Hindlimb muscle (tissue), 1 donor: Measurements from ENCODE around the gene WDR93. TPM values are rescaled to one million over a fixed set of nuclear protein-coding genes. Genes with fewer than 3 reads are reported as not detected.

ENCODE experiments used
- DNase-seq: peaks from one replicate; pipeline ENCODE4 v3.0.0-alpha.2; 2013
- polyA plus RNA-seq: library from polyadenylated mRNA; unstranded; fragments of 120-200 nt; gene quantifications from one replicate; pipeline ENCODE4 v1.2.1, GENCODE V29; 2013; ENCODE audit not compliant: insufficient read length

Gene WDR93
- polyA plus RNA-seq, 1 donor = 0.14 TPM

DNA sequence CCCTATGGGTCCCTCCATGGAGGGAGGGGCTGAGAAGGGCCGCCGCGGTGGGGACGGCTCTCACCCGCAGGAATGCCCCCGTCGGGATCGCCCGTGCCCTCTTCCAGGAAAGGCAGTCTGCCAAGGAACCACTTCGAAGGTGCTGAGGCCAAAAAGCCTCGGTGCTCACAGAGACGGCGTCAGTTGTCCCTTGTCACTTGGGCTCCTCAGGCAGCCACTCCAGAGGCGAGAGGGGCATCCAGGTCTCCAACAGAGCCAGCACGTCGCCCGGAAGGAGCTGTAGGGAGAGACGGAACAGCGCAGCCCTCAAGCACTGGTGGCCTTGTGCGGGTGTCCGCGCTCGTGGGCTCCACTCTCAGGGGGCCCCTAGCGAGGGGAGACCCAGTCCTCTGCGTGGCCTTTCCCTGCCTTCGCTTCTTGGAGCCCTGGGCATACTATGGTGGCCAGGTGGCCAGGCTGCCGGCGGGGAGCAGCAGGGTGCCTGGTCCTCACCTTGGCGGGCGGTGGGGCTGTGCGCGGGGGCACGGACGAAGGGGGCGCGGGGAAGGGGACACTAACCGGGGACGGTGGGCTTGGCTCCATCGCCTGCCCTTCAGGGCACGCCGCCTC, 59.4 kb downstream of the WDR93 start:
- no peak for DNase-seq

DNA sequence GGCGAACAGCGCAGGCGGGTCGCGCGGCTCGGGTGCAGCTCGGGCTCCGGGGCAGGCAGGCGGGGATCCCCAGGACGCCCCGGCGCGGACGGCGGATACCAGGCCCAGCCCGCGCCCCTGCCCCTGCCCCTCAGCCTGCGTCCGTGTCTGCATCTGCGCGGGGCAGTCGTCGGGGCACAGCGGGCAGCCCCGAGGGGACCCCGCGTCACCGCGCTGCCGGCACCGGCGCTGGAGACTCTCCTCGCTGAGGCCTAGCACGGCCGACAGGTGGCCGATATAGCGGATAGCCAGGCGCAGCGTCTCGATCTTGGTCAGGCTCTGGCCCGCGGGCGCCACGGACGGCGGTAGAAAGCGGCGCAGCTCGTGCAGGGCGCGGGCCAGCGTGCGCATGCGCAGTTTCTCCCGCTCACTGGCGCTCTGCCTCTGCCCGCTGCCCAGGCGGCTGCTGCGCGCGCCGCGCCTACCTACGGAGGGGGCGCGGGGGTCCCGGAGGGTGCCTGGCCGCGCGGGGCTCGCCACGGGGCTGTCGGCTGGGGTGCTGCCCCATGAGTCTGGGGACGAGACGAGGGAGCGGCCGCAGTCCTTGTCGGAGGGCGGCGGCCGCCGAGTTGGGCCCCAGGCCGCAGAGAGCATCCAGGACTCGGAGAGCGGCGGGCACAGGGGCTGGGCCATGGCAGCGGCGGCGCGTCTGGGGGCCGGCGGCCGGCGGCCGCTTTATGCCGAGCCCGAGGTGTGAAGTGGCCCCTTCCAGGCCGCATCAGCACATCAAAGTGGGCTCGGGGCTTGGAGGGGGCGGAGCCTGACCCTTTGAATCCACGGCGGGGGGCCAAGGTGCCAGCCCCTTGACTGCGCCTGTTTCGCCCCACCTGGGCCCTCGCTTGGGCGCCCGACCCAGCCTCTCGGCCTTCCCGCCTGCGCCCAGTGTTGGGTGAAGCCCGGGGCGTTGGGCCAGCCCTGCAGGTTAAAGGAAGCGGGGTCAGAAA, 60.2 kb downstream of the WDR93 start, which contains the start of gene MESP1:
TSS of gene MESP1 (minus strand) at position 690 of the 983 bp plus-strand sequence. CDS start at position 672, 18 bp downstream.
- DNase-seq = peak; percentile 93

DNA sequence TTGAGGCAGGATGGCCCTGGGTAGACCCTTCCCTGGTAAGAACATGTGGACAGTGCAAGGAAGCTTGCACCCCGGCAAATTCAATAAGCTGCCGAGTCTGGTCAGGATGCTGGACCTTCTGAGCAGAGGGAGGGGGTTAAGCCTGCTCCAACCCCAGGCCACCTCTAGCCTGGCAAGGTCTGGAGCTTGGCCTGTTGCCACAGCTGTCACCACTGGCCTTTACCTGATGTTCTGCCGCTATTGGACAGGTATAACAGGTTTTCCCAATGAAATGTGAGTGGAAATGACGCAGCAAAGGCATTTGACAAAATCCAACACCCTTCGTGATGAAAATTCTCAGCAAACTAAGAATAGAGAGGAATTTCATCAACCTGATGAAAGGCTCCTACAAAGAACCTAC, 61.1 kb downstream of the WDR93 start:
- no peak for DNase-seq

DNA sequence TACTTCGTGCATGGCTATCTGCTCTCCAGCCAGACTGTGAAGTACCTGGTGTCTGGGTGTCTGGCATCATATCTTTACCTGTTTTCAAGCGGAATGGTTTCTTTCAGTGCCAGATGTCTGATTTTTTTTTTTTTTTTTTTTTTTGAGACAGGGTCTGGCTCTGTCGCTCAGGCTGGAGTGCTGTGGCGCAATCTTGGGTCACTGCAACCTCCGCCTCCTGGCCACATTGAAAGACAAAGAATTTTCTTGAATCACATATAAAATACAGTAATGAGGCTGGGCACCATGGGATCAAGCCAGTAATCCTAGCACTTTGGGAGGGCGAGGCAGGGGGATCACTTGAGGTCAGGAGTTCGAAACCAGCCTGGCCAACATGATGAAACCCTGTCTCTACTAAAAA, 63.2 kb downstream of the WDR93 start:
- DNase-seq = no peak

DNA sequence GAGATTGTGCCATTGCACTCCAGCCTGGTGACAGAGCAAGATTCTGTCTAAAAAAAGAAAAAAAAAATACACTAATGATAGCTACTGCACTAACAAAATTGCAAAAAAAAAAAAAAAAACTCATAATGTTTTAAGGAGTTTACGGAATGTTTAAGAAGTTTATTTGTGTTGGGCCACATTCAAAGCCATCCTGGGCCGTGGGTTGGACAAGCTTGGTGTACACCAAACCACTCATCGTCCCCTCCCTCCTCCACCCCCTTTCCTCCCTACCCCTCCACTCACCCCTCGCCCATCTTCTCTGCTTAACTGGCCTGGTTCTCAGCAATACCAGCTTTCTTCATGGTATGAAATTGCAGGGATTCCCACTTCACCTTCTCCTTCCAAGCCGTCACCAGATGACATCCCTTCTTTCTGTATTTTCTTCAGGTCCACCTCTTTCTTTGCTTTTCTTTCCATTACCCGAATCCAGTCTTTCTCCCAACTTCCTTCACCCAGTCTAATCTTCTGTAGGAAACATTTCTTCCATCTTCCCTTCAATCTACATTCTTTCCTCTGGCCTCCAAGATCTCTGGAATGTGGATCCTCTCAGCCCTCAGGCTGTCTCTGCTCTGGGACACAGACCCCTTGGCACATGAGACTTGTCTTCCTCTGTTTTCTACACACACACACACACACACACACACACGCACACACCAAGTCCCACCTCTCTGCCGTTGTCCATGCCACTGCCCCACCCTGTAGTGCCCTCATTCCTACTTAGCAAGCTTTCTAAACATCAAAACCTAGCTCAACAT, 63.9 kb downstream of the WDR93 start:
- no peak for DNase-seq

DNA sequence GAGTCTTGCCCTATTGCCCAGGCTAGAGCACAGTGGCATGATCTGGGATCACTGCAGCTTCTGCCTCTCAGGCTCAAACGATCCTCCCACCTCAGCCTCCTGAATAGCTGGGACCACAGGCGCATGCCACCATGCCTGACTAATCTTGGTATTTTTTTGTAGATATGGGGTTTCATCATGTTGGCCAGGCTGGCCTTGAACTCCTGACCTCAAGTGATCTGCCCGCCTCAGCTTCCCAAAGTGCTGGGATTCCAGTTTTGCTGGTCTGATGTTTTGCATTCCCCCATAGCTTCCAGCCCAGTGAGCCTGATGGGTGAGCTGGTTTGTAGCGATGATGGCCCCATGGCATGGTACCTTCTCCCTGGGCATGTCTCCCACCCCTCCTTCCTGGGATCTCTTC, 65.1 kb downstream of the WDR93 start:
- no peak for DNase-seq

DNA sequence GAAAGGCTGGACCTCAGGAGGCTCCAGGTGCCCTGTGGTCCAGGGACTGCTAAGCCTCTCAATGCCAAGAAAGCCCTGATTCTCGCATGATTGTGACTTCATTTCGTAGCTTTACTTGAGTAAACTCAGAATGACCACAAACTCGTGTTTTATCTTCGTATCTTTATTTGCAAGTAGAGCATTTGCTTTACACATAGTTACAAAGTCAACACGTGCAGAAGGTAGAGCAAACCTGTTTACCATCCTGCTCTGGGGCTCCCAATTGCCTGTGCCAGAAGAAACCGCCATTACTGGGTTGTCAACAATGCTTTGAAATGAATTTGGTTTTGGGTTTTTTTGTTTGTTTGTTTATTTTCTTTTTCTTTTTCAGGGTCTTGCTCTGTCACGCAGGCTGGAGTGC, 66.3 kb downstream of the WDR93 start:
- DNase-seq = no peak

DNA sequence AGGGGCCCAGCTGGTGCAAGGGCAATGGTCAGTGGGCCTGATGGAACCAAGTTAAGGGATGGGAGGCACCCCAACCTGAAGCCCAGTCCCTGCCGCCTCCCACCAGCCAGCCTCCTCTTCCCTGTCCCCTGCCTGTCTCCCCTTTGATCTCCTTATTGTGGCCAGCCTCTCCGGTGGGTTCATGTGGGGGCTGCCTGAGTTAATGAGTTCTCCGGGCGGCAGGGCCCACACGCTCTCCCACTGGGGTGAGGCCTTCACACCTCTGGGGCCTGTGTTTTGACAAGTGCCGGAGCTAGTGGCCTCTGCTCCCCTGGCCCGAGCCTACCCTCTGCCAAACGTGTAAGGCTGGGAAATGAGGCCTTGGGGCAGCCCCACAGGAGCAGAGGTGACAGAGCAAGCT, 67.7 kb downstream of the WDR93 start:
- DNase-seq = no peak

DNA sequence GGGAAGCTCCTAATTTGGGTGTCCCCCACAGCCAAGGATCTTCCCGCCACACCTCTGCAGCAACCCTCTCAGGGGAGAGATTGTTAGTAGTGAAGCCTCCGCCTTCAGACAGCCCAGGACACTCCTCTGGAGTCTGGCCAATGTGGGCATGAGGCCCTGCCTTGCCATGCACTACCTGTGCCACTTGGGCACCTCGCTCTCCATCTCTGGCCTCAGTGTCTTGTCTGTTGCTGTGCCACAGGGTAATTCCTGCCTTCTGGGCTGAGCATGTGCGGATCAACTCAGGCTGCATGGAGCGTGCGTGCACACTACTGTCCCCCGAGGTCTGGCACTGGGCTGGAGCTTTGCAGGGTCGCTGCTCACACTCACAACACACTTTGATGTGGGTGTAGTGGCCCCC, 68.4 kb downstream of the WDR93 start:
- no peak for DNase-seq

DNA sequence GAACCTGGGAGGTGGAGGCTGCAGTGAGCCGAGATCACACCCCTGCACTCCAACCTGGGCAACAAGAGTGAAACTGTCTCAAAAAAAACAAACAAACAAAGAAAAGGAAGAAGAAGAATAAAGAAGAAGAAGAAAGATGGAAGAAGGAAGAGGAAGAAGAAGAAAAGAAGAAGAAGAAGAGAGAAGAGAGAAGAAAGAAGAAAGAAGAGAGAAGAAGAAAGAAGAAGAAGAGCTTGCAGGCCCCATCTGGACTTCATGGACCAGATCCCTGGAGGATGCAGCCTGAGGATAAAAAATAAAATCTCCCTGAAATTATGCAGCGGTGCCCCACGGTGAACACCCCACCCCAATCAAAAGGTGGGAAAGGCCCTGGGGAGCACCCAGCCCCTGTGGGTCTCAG, 69.2 kb downstream of the WDR93 start:
- no peak for DNase-seq

DNA sequence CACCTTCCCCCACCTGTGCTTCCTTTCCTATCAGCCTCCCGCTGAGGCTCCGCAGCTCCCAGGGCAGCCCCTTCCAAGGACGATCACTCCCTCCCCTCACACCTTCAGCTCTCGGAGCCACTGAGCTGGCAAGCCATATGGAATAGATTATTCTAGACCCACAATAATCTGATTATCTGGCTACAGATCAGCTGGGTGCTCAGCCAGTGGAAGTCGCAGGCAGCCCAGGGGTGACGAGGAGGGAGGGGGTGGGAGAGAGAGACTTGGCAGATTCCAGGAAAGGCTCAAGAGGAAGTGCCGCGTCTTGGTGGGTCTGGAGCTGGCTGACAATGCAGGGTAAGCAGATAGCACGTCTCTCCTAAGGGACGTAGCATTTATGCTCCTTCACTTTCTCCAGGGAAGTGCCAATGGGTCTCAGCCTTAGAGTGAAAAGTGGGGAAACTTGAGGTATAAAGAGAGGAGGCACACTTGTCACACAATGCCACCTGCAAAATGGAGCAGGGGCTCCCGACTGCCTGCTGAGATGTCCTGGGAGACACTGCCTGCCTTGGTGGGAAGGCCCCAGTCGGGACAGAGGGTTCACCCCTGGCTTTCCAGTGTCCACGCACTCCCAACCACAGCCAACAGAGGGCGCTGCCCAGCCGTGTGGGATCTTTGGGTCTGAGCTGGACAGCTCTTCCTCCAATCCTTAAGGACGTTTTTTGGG, 69.8 kb downstream of the WDR93 start:
- DNase-seq = peak; percentile 56

DNA sequence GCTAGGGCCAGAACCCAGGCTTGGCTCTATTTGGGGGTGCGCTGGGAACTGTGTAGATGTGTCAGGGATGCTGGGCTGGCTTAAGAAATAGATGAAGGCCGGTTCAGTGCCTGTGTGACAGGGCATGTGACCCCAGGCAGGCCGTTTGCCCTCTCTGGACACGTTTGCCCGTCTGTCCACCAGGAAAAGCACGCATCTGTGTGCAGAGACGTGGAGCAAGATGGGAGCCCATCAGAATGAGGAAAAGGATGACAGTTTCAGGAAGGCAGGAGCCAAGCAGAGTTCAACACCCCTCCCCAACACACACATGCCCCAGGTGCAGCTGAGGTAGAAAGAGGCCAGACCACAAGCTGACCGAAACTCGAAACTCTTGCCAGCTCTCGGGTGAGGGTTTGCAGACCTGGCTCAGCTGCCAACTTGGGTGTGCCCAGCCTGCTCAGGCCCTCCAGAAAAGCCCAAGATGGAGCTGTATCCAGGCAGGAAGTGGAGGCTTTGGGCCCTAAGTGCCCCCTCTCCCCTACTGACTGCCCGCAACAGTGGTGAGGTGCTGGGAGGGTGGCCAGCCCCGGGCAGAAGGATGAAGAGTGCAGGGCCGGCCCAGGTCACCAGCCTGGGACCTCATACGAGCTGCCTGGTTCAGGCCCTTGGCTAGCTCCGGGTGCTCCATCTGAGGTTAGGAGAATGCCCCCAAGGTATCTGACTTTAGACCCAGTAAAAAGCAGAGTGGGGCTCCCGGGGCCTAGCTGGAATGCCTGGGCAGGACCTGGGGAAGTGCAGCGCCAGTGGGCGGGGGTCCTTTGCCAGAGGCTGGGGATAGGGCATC, 70.6 kb downstream of the WDR93 start:
- no peak for DNase-seq

DNA sequence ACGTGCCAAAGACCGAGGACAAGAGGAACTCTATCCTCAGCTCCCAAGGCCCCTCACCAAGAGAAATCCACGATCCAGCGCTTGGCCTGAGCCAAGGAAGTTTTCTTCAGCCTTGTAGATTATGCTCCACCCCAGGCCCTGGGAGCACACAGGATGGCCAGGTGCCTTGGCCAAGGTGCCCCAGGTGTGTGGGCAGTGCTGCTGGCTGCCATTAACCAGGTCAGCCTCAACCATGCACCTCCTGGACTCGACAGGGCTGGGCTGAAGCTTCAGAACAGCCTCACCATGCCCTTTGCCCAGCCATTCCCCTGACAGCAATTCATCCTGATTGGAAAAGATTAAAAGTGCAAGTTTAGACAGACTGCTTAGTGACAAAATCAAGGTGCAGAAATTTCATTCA, 71.3 kb downstream of the WDR93 start:
- no peak for DNase-seq

DNA sequence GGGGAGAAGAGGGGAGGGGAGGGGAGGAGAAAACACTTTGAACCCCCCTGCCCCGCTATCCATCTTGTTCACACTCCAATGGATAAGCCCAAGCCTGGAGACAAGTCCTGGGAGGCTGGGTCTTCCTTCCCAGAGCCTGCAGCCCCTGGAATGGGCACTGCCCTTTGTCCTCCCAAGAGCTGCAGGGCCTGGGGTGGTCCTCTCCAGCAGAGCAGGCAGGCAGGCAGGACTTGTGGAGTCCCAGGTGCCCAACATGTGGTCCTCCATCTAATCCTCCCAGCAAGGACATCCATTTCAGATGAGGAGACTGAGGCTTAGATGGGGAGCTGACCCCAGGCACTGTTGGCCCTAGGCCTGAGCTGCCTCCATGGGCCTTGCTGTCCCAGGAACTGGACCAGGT, 75.1 kb downstream of the WDR93 start:
- no peak for DNase-seq

DNA sequence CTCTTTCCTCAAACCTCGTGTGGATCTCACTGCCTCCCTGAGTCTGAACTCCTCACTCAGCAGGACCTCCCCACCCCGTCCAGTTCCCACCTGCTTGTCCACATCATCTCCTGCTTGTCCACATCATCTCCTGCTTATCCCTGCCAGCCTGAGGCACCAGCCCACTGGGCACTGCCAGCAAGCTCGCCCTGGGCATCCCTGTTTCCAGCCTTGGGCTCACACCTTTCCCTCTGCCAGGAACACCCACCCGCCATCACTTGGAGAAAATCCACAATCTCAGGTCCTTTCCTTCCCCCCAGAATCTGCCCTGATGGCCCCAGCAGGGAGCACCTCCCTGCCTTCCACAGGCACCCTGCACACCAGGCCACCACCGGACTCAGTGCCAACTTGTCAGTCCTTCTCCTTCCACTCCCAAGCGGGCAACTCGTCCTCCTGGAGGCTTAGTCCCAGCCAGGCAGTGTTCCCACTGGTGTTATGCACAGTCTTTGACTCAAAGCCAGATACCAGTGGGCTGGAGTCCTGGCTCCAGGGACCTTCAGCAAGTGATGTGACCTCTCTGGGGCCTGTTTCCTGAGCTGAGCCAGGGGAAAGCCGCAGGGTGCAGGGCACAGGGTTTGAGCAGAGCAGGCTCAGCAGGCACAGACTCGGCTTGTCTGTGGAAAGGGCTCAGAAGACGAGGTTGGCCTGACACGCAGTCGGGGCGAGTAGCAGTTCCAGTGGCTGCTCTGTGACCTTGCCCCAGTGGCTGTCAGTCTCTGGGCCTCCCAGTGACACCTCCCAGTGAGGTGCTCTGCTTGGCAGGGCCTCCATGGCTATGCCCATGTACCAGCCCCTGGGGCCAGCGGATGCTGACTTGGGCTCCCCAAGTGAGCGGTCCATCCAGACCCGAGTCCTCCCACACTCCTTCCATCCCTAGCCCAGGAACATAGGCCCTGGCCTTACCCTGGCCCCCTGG, 76.0 kb downstream of the WDR93 start:
- no peak for DNase-seq

DNA sequence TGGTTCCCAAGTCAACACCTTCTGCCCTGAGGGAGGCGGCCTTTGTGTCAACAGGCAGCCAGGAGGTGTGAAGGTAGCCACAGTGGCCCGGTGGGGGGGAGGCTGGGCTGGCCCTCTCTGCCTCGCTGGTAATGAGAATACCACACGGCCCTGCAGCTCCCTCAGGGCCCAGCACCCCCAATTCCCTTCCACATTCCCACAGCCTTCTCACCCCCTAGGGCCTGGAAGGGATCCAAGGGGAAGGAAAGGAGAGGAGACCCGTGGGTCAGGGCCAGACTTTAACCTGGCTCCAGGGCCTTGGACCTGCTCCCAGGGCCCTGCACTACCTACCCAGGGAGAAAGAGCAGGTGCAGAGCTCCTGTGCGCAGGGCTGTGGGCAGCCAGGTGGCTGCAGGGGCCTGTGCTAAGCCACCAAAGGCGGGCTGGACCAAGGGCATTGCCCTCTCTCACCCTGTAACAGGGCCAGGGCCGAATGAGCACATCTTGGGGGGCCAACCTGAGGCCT, 76.9 kb downstream of the WDR93 start:
- no peak for DNase-seq

DNA sequence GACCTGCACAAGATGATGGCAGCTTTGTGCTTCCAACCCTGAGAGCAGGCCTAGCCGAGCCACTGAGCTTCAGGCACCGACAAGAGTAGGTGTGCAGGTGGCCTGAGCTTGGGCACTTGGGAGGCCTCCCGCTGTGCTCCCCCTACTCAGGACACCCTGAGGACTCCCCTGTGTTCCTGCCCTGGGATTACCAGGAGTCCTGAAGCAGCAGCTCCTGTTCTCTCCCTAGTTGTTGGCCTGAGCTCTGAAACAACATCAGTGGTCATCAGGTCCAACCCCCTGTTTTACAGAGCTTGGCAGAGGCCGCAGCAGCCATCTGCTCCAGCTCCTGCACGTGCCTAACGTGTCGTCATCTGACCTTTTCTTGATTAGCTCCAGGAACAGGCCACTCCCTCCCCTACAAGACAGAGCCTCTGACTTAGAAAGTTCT, 77.5 kb downstream of the WDR93 start:
- peak; percentile 60 for DNase-seq

DNA sequence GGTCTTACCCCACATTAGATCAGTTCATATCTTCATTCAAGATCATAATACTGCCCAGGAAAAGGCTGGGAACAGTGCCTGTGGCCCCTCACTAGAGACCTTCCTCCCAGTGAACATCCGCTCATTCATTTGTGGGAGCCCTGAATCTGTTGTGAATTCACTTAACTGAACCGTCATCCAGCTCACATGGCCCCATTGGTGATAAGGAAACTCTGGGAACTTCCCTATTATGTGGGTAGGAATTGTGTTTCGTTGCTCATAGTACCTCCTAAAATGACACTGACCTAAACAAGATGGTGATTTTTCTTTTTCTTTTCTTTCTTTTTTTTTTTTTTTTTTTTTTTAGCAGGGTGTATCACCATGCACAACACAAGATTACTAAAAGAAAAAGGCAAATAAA, 78.8 kb downstream of the WDR93 start:
- DNase-seq = no peak

DNA sequence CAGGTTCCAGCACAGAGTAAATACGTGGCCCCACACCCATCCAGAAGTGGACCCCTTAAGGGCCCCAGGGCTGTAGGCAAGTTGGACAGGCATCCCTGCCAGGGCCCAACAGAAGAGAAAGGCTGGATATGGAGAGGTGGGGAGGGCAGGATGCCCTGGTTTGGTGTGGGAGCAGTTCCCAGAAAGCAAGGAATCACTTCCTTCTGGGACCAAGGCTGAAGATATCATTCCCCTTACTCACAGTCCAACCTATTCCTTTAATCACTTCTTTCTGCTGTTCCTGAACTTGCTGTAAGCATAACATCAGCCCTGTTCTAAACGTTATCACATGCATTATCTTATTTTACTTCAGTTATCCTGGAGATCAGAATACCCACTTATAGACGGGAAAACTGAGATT, 79.4 kb downstream of the WDR93 start:
- DNase-seq = no peak
